SU-DHL-6 (cell line): ENCODE measurements around the gene MAL.

Experiments
- H2AFZ ChIP-seq: fragments of 200-600 bp; sonication (generic); 2 replicates; pipeline ENCODE4 v1.6.1; 2014; ENCODE audit warnings: low read depth, mild to moderate bottlenecking, moderate library complexity, mixed read lengths, antibody characterized with exemption, low read length; ENCODE audit not compliant: severe bottlenecking
- H3F3A ChIP-seq: fragments of 200-600 bp; shearing (Covaris generic); 2 replicates; pipeline ENCODE4 v1.6.0; 2016; ENCODE audit warnings: antibody characterized with exemption, mild to moderate bottlenecking; ENCODE audit not compliant: insufficient read depth
- H3K27ac ChIP-seq: fragments of 200-600 bp; sonication (generic); 2 replicates; pipeline ENCODE4 v1.5.1; 2016; ENCODE audit warnings: low read depth, mild to moderate bottlenecking, low read length, moderate library complexity, mixed read lengths
- H3K27me3 ChIP-seq: fragments of 200-600 bp; sonication (generic), shearing (Covaris generic); 2 replicates; pipeline ENCODE4 v1.6.0; 2014; ENCODE audit warnings: mild to moderate bottlenecking, low read length
- H3K36me3 ChIP-seq: fragments of 200-600 bp; sonication (generic); 2 replicates; pipeline ENCODE4 v1.6.1; 2014; ENCODE audit warnings: mild to moderate bottlenecking, low read length, mixed read lengths
- H3K4me2 ChIP-seq: fragments of 300-600, 200-600 bp; shearing (Covaris generic), sonication (generic); 2 replicates; pipeline ENCODE4 v1.6.0; 2014; ENCODE audit warnings: low read length, low read depth, mild to moderate bottlenecking; ENCODE audit not compliant: poor library complexity, severe bottlenecking
- H3K4me3 ChIP-seq: fragments of 200-600 bp; sonication (generic); 2 replicates; pipeline ENCODE4 v1.5.1; 2014; ENCODE audit warnings: antibody characterized with exemption, low read length, mild to moderate bottlenecking, mixed read lengths; ENCODE audit not compliant: insufficient read depth, poor library complexity, severe bottlenecking
- H3K79me2 ChIP-seq: fragments of 200-600 bp; sonication (generic); 2 replicates; pipeline ENCODE4 v1.6.1; 2014; ENCODE audit warnings: mild to moderate bottlenecking, low read length, moderate library complexity; ENCODE audit not compliant: insufficient read depth
- H3K9ac ChIP-seq: fragments of 200-600 bp; sonication (generic); 2 replicates; pipeline ENCODE4 v1.7.0; 2014; ENCODE audit warnings: mild to moderate bottlenecking, low read length
- H3K9me2 ChIP-seq: fragments of 200-600 bp; sonication (generic); replicated peaks from 2 replicates; pipeline ENCODE4 v1.6.1; 2014; ENCODE audit warnings: low read length; ENCODE audit not compliant: insufficient read depth
- H3K9me3 ChIP-seq: fragments of 200-600 bp; sonication (generic); 2 replicates; pipeline ENCODE4 v1.6.1; 2014; ENCODE audit warnings: low read length, mixed read lengths; ENCODE audit not compliant: insufficient read depth
- H4K20me1 ChIP-seq: fragments of 200-600 bp; sonication (generic); 2 replicates; pipeline ENCODE4 v1.6.1; 2014; ENCODE audit warnings: low read depth, mild to moderate bottlenecking, antibody characterized with exemption, low read length, moderate library complexity, mixed read lengths
- CTCF ChIP-seq: fragments of 200-600 bp; sonication (generic); IDR thresholded peaks from one replicate; pipeline ENCODE4 v1.5.1; 2017; ENCODE audit warnings: antibody characterized with exemption, mild to moderate bottlenecking, low read length, moderate library complexity; ENCODE audit not compliant: insufficient read depth, poor library complexity, severe bottlenecking
- EZH2phosphoT487 ChIP-seq: fragments of 200-600 bp; sonication (generic), shearing (Covaris generic); conservative IDR thresholded peaks from 2 replicates; pipeline ENCODE4 v1.6.1; 2018; ENCODE audit warnings: mild to moderate bottlenecking, antibody characterized with exemption, low read length, moderate library complexity, mixed read lengths

Gene MAL

GRCh38 chr2:95026471-95027368 is 1.2 kb downstream of the MAL start:
- Histone ChIP-seq H4K20me1 (no peaks in the 10 kb centered on the region), H3K79me2 (no peaks in the 10 kb centered on the region), H3K27ac (no peak overlapping the region), H3K4me2 (no peak overlapping the region), H3K4me3 (no peak overlapping the region), H3F3A (no peaks in the 10 kb centered on the region), H3K9ac (no peak overlapping the region), H2AFZ (no peak overlapping the region), H3K36me3 (no peaks in the 10 kb centered on the region), H3K9me2 (no peaks in the 10 kb centered on the region), H3K9me3 (no peaks in the 10 kb centered on the region), H3K27me3 (no peaks in the 10 kb centered on the region)
- TF ChIP-seq EZH2phosphoT487 = no peak
- TF ChIP-seq CTCF = no peak

- Histone ChIP-seq H3F3A (no peaks in the 10 kb centered on the region), H2AFZ (no peak overlapping the region), H4K20me1 (no peaks in the 10 kb centered on the region), H3K4me3 (no peak overlapping the region), H3K27ac (no peak overlapping the region), H3K9me3 (no peaks in the 10 kb centered on the region), H3K36me3 (no peaks in the 10 kb centered on the region), H3K9me2 (no peaks in the 10 kb centered on the region), H3K79me2 (no peaks in the 10 kb centered on the region), H3K27me3 (no peaks in the 10 kb centered on the region), H3K4me2 (no peak overlapping the region), H3K9ac (no peak overlapping the region)
- TF ChIP-seq EZH2phosphoT487 = no peak
- no peak for TF ChIP-seq CTCF
Measured at GRCh38 chr2:95027369-95027720, 1.8 kb downstream of the MAL start.

- H3K4me2 ChIP-seq = no peak overlapping the region
- H3K27me3 ChIP-seq = no peaks in the 10 kb centered on the region
- H2AFZ ChIP-seq = no peak overlapping the region
- no peaks in the 10 kb centered on the region for H4K20me1 ChIP-seq
- H3K9me2 ChIP-seq = no peaks in the 10 kb centered on the region
- H3K4me3 ChIP-seq = no peak overlapping the region
- H3K36me3 ChIP-seq = no peaks in the 10 kb centered on the region
- no peaks in the 10 kb centered on the region for H3K79me2 ChIP-seq
- TF ChIP-seq EZH2phosphoT487 = no peak
- TF ChIP-seq CTCF = no peak
- no peak overlapping the region for H3K9ac ChIP-seq
- H3F3A ChIP-seq = no peaks in the 10 kb centered on the region
- no peaks in the 10 kb centered on the region for H3K9me3 ChIP-seq
- no peak overlapping the region for H3K27ac ChIP-seq
Measured at GRCh38 chr2:95029898-95030341, 4.4 kb downstream of the MAL start.
